Measurements from ENCODE around the gene SLCO4A1. TPM values are rescaled to one million over a fixed set of nuclear protein-coding genes. Genes with fewer than 3 reads are reported as not detected.

Gene SLCO4A1
- total and polyA plus RNA-seq, 2 of the 4 experiments (the other 2 are of a cell fraction): 0.72 to 1.1 TPM

DNA sequence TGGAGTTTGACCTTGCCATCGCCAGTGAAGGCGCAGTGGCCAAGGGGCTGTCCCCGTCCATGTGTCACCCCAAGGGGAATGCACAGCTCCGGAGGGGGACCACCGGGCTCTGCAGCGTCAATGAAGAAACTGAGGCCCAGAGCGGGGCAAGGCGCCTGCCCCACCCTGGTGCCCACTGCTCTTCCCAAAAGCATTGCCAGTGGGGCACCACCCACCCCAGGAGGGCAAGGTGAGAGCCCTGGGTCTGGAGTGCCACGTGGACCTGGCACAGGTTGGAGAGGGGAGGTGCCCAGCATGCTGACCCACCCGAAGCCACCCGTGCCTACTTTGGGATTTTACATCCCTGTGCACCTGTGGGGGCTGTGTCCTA, 74.6 kb downstream of the SLCO4A1 start:
- dilution Hi-C loops (cut with HindIII; ENCODE audit: low sequenced_read_pairs, unreplicated experiment) (no loop called here), in situ Hi-C loops (cut with MboI; ENCODE audit: low sequenced_read_pairs) (no loop called here), intact Hi-C loops (cut with micrococcal nuclease) (no loop called here)
- Histone ChIP-seq H3K56ac (ENCODE audit: extremely low read depth, insufficient read depth, low read length) (no peak overlapping the region), H3K36me3 (ENCODE audit: control insufficient read depth, insufficient read depth, low read length) (no peaks in the 10 kb centered on the region), H2AK9ac (replicated peaks; ENCODE audit: low read depth, low read length, poor library complexity) (no peak overlapping the region), H2AK5ac (ENCODE audit: low read depth, low read length) (peak overlapping the region; percentile 40; the same call in 1 of the 2 replicates), H3K9me1 (ENCODE audit: insufficient read depth, low read length) (no peaks in the 10 kb centered on the region), H3K18ac (ENCODE audit: low read depth, low read length) (no peak overlapping the region), H4K8ac (ENCODE audit: low read depth in 2 of 2, low read length in 2 of 2) (no peak overlapping the region), H2BK15ac (ENCODE audit: low read depth, low read length) (no peak overlapping the region), H3K27me3 (ENCODE audit: control insufficient read depth, insufficient read depth, low read length) (peaks cover 6% of the 10 kb centered on the region; the same call in 1 of the 2 replicates), H4K5ac (ENCODE audit: low read depth, low read length) (no peak overlapping the region), H3K9me3 (ENCODE audit: control insufficient read depth, insufficient read depth, low read length) (peaks cover 6% of the 10 kb centered on the region; the same call in 1 of the 2 replicates), H3K4me3 (ENCODE audit: insufficient read depth, low read depth, low read length) (no peak overlapping the region), H3K23ac (ENCODE audit: low read depth, low read length) (no peak overlapping the region), H2BK5ac (ENCODE audit: low read depth, low read length, poor library complexity, severe bottlenecking) (no peak overlapping the region), H3K4ac (ENCODE audit: low read depth, low read length) (no peak overlapping the region), H3K79me1 (ENCODE audit: low read depth in 1 of 2, low read length in 2 of 2) (peaks cover 0 to 9% of the 10 kb centered on the region in 2 experiments; a peak in 1 of 4 replicates), H3K4me1 (ENCODE audit: control insufficient read depth, insufficient read depth, low read length) (peaks cover 8% of the 10 kb centered on the region; the same call in 1 of the 2 replicates), H4K91ac (ENCODE audit: insufficient read depth, low read depth, low read length) (no peak overlapping the region), H2BK120ac (ENCODE audit: low read depth, low read length) (no peak overlapping the region), H2AFZ (replicated peaks; ENCODE audit: low read length, poor library complexity) (no peak overlapping the region), H3K4me2 (ENCODE audit: low read depth, low read length) (no peak overlapping the region), H2BK20ac (ENCODE audit: low read depth, low read length) (no peak overlapping the region), H3K14ac (replicated peaks; ENCODE audit: low read depth, low read length) (no peak overlapping the region), H4K20me1 (ENCODE audit: insufficient read depth, low read length) (0 out of 2 replicates have a peak, but pooled peaks cover 2% of the 10 kb centered on the region), H3K9ac (ENCODE audit: low read depth, low read length) (no peak overlapping the region), H3K27ac (ENCODE audit: insufficient read depth, low read length) (no peak overlapping the region)
- no TSS peak for BruUV-seq (replicated peaks)
- ChIA-PET CTCF (no interaction called here), POLR2A (ENCODE audit: unreplicated experiment) (no interaction called here)
- DNase-seq (no peak), ATAC-seq (ENCODE audit: low read depth) (no peak)
- 95% methylated on average over 8 of the region's 11 CpGs; no CpG with 5 or more reads in 1 of the 2 experiments for WGBS, 2 experiments (ENCODE audit: extremely low coverage in 2 of 2, insufficient read length in 1 of 2)
- TF ChIP-seq POLR2A (IDR thresholded peaks at IDR 0.05; ENCODE audit: low read depth, low read length) (no peak), CHD1 (IDR thresholded peaks at IDR 0.05; ENCODE audit: low read depth, low read length) (no peak), SMC3 (IDR thresholded peaks at IDR 0.05; ENCODE audit: low read depth, low read length) (no peak), MXI1 (IDR thresholded peaks at IDR 0.05; ENCODE audit: borderline replicate concordance, low read depth, low read length) (no peak), CEBPB (IDR thresholded peaks at IDR 0.05; ENCODE audit: low read depth, low read length) (no peak), MAFK (IDR thresholded peaks at IDR 0.05; ENCODE audit: low read depth, low read length) (no peak), MAZ (IDR thresholded peaks at IDR 0.05; ENCODE audit: borderline replicate concordance, low read depth, low read length) (no peak), RCOR1 (IDR thresholded peaks at IDR 0.05; ENCODE audit: insufficient replicate concordance, low read length) (no peak), FOS (IDR thresholded peaks at IDR 0.05; ENCODE audit: low read depth, low read length) (no peak), RFX5 (IDR thresholded peaks at IDR 0.05; ENCODE audit: low read depth, low read length) (no peak), RAD21 (IDR thresholded peaks at IDR 0.05; ENCODE audit: low read length) (no peak), BHLHE40 (IDR thresholded peaks at IDR 0.05; ENCODE audit: low read depth, low read length) (no peak), NFE2L2 (IDR thresholded peaks at IDR 0.05; ENCODE audit: low read depth, low read length) (no peak)
- TF ChIP-seq, protein P1, sequence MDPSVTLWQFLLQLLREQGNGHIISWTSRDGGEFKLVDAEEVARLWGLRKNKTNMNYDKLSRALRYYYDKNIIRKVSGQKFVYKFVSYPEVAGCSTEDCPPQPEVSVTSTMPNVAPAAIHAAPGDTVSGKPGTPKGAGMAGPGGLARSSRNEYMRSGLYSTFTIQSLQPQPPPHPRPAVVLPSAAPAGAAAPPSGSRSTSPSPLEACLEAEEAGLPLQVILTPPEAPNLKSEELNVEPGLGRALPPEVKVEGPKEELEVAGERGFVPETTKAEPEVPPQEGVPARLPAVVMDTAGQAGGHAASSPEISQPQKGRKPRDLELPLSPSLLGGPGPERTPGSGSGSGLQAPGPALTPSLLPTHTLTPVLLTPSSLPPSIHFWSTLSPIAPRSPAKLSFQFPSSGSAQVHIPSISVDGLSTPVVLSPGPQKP (IDR thresholded peaks at IDR 0.05; ENCODE audit: borderline replicate concordance, low read depth, low read length): no peak
- TF ChIP-seq, protein P2, sequence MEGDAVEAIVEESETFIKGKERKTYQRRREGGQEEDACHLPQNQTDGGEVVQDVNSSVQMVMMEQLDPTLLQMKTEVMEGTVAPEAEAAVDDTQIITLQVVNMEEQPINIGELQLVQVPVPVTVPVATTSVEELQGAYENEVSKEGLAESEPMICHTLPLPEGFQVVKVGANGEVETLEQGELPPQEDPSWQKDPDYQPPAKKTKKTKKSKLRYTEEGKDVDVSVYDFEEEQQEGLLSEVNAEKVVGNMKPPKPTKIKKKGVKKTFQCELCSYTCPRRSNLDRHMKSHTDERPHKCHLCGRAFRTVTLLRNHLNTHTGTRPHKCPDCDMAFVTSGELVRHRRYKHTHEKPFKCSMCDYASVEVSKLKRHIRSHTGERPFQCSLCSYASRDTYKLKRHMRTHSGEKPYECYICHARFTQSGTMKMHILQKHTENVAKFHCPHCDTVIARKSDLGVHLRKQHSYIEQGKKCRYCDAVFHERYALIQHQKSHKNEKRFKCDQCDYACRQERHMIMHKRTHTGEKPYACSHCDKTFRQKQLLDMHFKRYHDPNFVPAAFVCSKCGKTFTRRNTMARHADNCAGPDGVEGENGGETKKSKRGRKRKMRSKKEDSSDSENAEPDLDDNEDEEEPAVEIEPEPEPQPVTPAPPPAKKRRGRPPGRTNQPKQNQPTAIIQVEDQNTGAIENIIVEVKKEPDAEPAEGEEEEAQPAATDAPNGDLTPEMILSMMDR (conservative IDR thresholded peaks at IDR 0.05; ENCODE audit: low read depth, low read length): no peak
- TF ChIP-seq, protein P3, sequence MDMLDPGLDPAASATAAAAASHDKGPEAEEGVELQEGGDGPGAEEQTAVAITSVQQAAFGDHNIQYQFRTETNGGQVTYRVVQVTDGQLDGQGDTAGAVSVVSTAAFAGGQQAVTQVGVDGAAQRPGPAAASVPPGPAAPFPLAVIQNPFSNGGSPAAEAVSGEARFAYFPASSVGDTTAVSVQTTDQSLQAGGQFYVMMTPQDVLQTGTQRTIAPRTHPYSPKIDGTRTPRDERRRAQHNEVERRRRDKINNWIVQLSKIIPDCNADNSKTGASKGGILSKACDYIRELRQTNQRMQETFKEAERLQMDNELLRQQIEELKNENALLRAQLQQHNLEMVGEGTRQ (IDR thresholded peaks at IDR 0.05; ENCODE audit: low read depth, low read length): no peak

All from IMR-90 (cell line).